ENCODE results near the gene ACTR3C.
"Not testable (repeated sequence)": the region's sequence is repeated elsewhere in the genome, so short reads cannot be mapped to it uniquely, and the experiment has no call there.

The ACTR3C gene

DNA sequence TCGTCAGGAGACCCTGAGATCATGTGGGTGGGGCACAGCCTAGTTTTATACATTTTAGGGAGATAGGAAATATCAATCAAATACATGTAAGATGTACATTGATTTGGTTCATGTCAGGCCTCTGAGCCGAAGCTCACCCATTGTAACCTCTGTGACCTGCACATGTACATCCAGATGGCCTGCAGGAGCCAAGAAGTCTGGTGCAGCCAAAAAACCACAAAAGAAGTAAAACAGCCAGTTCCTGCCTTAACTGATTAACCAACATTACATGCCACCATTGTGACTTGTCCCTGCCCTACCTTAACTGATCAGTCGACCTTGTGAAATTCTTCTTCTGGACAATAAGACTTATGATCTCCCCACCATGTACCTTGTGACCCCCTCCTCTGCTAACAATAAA is 16.2 kb downstream of the ACTR3C start:
- H3K4me3 ChIP-seq (ENCODE audit: low read length): no peak overlapping the region
- no peaks in the 10 kb centered on the region for H3K36me3 ChIP-seq (ENCODE audit: control insufficient read depth, low read depth, low read length)

DNA sequence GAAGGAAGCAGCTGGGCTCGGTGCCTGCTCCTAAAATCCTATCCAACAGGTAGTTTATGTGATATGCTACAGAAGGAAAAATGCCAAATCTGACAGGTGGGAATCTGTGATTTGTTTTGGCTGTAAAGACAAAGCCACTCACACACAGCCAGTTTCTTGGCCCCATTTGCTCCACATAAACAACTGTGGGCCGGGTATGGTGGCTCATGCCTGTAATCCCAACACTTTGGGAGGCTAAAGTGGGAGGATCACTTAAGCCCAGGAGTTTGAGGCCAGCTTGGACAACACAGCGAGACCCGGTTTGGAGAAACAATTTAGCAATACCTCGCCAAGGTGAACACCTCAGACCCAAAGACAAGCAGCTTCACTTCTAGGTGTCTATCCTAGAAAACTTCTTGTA is 17.0 kb downstream of the ACTR3C start:
- H3K27me3 ChIP-seq (ENCODE audit: control insufficient read depth, insufficient read depth, low read length): peaks cover 67% of the 10 kb centered on the region
- H3K4me1 ChIP-seq (ENCODE audit: control insufficient read depth, low read depth, low read length); H3K4me3 ChIP-seq (ENCODE audit: low read length); H3K9me3 ChIP-seq (ENCODE audit: control insufficient read depth, low read depth, low read length); H3K9ac ChIP-seq (ENCODE audit: low read length); H3K36me3 ChIP-seq (ENCODE audit: control insufficient read depth, low read depth, low read length); H3K27ac ChIP-seq (ENCODE audit: low read length): not testable (repeated sequence)

More for the DNA sequence above, 16.2 kb downstream of the ACTR3C start:
- Histone ChIP-seq H3K9me3 (ENCODE audit: control insufficient read depth, low read depth, low read length) (no peaks in the 10 kb centered on the region), H3K9ac (ENCODE audit: low read length) (no peak overlapping the region), H3K27ac (ENCODE audit: low read length) (no peak overlapping the region), H3K27me3 (ENCODE audit: control insufficient read depth, insufficient read depth, low read length) (peaks cover 75% of the 10 kb centered on the region), H3K4me1 (ENCODE audit: control insufficient read depth, low read depth, low read length) (peaks cover 6% of the 10 kb centered on the region)

DNA sequence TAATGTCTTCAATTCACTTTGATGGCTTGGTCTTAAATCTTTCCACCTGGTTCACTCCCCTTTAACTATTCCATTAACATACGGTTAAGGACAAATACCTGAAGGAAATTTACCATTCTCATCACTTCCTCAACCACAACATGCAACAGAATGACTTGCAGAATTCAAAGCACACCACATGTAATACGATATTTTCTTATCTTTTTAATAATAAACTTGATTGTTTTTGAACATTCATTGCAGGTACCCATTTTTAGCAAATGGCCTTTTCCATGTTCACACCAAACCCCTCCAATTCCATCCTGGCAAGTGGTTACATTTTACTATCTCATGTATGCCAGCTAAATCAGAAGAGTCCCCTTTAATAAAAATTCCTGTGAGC is 17.5 kb downstream of the ACTR3C start:
- not testable (repeated sequence) for H3K4me1 ChIP-seq (ENCODE audit: control insufficient read depth, low read depth, low read length); H3K4me3 ChIP-seq (ENCODE audit: low read length); H3K9ac ChIP-seq (ENCODE audit: low read length); H3K36me3 ChIP-seq (ENCODE audit: control insufficient read depth, low read depth, low read length); H3K27ac ChIP-seq (ENCODE audit: low read length); H3K9me3 ChIP-seq (ENCODE audit: control insufficient read depth, low read depth, low read length)
- peaks cover 62% of the 10 kb centered on the region for H3K27me3 ChIP-seq (ENCODE audit: control insufficient read depth, insufficient read depth, low read length)

- H3K36me3 ChIP-seq (ENCODE audit: control insufficient read depth, low read depth, low read length); H3K4me3 ChIP-seq (ENCODE audit: low read length); H3K9me3 ChIP-seq (ENCODE audit: control insufficient read depth, low read depth, low read length); H3K27ac ChIP-seq (ENCODE audit: low read length); H3K9ac ChIP-seq (ENCODE audit: low read length); H3K4me1 ChIP-seq (ENCODE audit: control insufficient read depth, low read depth, low read length): not testable (repeated sequence)
- peaks cover 57% of the 10 kb centered on the region for H3K27me3 ChIP-seq (ENCODE audit: control insufficient read depth, insufficient read depth, low read length)
Observed at GRCh38 chr7:150305259-150305902, 18.0 kb downstream of the ACTR3C start.

- not testable (repeated sequence) for H3K4me3 ChIP-seq (ENCODE audit: low read length); H3K36me3 ChIP-seq (ENCODE audit: control insufficient read depth, low read depth, low read length); H3K9ac ChIP-seq (ENCODE audit: low read length); H3K4me1 ChIP-seq (ENCODE audit: control insufficient read depth, low read depth, low read length); H3K9me3 ChIP-seq (ENCODE audit: control insufficient read depth, low read depth, low read length); H3K27ac ChIP-seq (ENCODE audit: low read length)
- peaks cover 50% of the 10 kb centered on the region for H3K27me3 ChIP-seq (ENCODE audit: control insufficient read depth, insufficient read depth, low read length)
Observed at GRCh38 chr7:150304499-150305258, 18.7 kb downstream of the ACTR3C start.

- not testable (repeated sequence) for H3K4me1 ChIP-seq (ENCODE audit: control insufficient read depth, low read depth, low read length); H3K4me3 ChIP-seq (ENCODE audit: low read length)
Observed at GRCh38 chr7:150302908-150303310, 20.4 kb downstream of the ACTR3C start.

GRCh38 chr7:150297978-150298377 is 25.4 kb downstream of the ACTR3C start:
- not testable (repeated sequence) for H3K4me3 ChIP-seq (ENCODE audit: low read length); H3K36me3 ChIP-seq (ENCODE audit: control insufficient read depth, low read depth, low read length); H3K27ac ChIP-seq (ENCODE audit: low read length); H3K9me3 ChIP-seq (ENCODE audit: control insufficient read depth, low read depth, low read length); H3K9ac ChIP-seq (ENCODE audit: low read length); H3K4me1 ChIP-seq (ENCODE audit: control insufficient read depth, low read depth, low read length); H3K27me3 ChIP-seq (ENCODE audit: control insufficient read depth, insufficient read depth, low read length)

More at GRCh38 chr7:150302908-150303310, 20.4 kb downstream of the ACTR3C start:
- not testable (repeated sequence) for H3K9me3 ChIP-seq (ENCODE audit: control insufficient read depth, low read depth, low read length); H3K27ac ChIP-seq (ENCODE audit: low read length); H3K9ac ChIP-seq (ENCODE audit: low read length); H3K36me3 ChIP-seq (ENCODE audit: control insufficient read depth, low read depth, low read length)
- H3K27me3 ChIP-seq (ENCODE audit: control insufficient read depth, insufficient read depth, low read length): peaks cover 32% of the 10 kb centered on the region

DNA sequence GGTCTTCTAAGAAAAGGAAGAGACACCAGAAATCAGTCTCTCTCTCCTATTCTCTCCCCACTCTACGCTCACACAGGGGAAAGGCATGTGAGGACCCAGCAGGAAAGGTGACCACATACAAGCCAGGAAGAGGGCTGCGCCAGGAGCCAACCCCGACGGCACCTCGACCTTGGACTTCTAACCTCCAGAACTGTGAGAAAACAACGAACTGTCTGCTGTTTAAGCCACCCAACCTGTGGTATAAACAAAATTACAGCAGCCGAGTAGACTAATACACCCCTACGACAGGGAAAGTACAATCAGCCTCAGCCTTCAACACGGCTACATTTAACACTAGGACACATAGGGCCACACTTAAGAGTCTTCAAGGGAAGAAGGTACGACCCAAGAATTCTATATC is 26.5 kb downstream of the ACTR3C start:
- H3K27me3 ChIP-seq (ENCODE audit: control insufficient read depth, insufficient read depth, low read length); H3K9me3 ChIP-seq (ENCODE audit: control insufficient read depth, low read depth, low read length); H3K36me3 ChIP-seq (ENCODE audit: control insufficient read depth, low read depth, low read length); H3K4me1 ChIP-seq (ENCODE audit: control insufficient read depth, low read depth, low read length); H3K27ac ChIP-seq (ENCODE audit: low read length); H3K4me3 ChIP-seq (ENCODE audit: low read length); H3K9ac ChIP-seq (ENCODE audit: low read length): not testable (repeated sequence)

- H3K36me3 ChIP-seq (ENCODE audit: control insufficient read depth, low read depth, low read length); H3K27ac ChIP-seq (ENCODE audit: low read length); H3K9ac ChIP-seq (ENCODE audit: low read length); H3K4me3 ChIP-seq (ENCODE audit: low read length); H3K27me3 ChIP-seq (ENCODE audit: control insufficient read depth, insufficient read depth, low read length); H3K4me1 ChIP-seq (ENCODE audit: control insufficient read depth, low read depth, low read length); H3K9me3 ChIP-seq (ENCODE audit: control insufficient read depth, low read depth, low read length): not testable (repeated sequence)
Observed at GRCh38 chr7:150295614-150296013, 27.7 kb downstream of the ACTR3C start.

DNA sequence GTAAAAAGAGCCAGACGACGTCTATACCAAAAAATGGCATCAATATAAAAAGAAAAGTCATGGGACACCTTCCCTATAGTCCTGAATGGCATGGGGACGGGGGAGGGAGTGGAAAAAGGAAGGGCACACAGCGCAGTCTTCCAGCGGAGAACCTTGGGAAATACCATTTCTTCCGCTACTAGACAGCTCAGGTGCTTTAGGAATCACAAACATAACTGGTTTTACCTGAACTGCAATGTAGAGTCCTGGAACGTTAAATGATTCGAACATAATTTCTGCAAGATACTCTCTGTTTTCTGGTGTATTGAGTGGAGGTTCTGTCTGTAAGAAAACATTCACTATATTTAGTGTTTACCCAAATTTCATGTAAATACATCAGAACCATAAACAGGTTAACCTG is 28.3 kb downstream of the ACTR3C start:
- not testable (repeated sequence) for H3K36me3 ChIP-seq (ENCODE audit: control insufficient read depth, low read depth, low read length); H3K27me3 ChIP-seq (ENCODE audit: control insufficient read depth, insufficient read depth, low read length); H3K9ac ChIP-seq (ENCODE audit: low read length); H3K9me3 ChIP-seq (ENCODE audit: control insufficient read depth, low read depth, low read length); H3K4me3 ChIP-seq (ENCODE audit: low read length); H3K27ac ChIP-seq (ENCODE audit: low read length); H3K4me1 ChIP-seq (ENCODE audit: control insufficient read depth, low read depth, low read length)

DNA sequence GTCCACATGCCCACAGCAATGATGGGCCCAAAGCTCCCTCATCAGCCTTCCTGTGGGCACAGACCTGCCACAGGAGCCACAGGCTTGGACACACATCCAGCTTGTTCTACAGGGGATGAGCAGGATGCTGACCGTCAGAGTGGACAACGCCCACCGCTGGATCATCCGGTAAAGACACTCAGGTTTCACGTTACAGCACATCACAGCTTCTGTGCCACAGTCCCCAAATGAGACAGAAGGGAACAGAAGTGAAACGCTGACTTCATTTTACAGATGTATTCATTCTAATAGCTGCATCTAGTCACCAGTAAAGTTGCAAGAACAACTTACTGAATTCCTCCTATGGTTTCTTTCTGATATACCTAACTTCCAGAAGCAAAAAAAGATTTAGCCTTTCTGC is 33.0 kb downstream of the ACTR3C start:
- H3K4me1 ChIP-seq (ENCODE audit: control insufficient read depth, low read depth, low read length); H3K4me3 ChIP-seq (ENCODE audit: low read length); H3K27me3 ChIP-seq (ENCODE audit: control insufficient read depth, insufficient read depth, low read length); H3K36me3 ChIP-seq (ENCODE audit: control insufficient read depth, low read depth, low read length); H3K9me3 ChIP-seq (ENCODE audit: control insufficient read depth, low read depth, low read length); H3K9ac ChIP-seq (ENCODE audit: low read length); H3K27ac ChIP-seq (ENCODE audit: low read length): not testable (repeated sequence)

DNA sequence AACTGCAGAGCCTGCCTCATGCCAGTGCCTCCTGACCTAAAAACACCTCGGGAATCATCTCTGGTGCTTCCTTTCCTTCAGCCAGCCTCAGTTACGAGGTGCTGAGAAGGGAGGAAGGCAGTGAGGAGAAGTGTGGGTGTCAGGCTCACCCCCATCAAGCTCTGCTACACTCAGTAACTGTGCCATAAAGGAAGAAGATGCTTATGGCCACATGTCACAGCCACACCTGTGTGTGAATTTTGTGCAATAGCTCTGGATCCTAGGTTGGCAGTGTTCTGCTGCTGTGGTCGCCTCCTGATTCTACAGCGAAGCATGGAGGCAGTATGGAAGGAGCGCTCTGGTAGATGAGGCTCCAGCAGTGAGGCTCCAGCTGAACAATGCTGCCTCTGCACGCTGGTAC is 34.5 kb downstream of the ACTR3C start:
- not testable (repeated sequence) for H3K9ac ChIP-seq (ENCODE audit: low read length); H3K36me3 ChIP-seq (ENCODE audit: control insufficient read depth, low read depth, low read length); H3K4me1 ChIP-seq (ENCODE audit: control insufficient read depth, low read depth, low read length); H3K4me3 ChIP-seq (ENCODE audit: low read length); H3K27ac ChIP-seq (ENCODE audit: low read length); H3K9me3 ChIP-seq (ENCODE audit: control insufficient read depth, low read depth, low read length); H3K27me3 ChIP-seq (ENCODE audit: control insufficient read depth, insufficient read depth, low read length)

All from iPS-18a (cell line).